HG03575 (cell line): ENCODE measurements around the gene ENPP1.
"Not testable (repeated sequence)": the region's sequence is repeated elsewhere in the genome, so short reads cannot be mapped to it uniquely, and the experiment has no call there.

Experiments
- ATAC-seq: cut with Tn5 transposase; IDR thresholded peaks from one replicate; pipeline ENCODE4 v1.9.1; 2021; ENCODE audit not compliant: unreplicated experiment, insufficient number of reproducible peaks, low FRiP score; ENCODE audit errors: extremely low read depth

The ENPP1 gene

DNA sequence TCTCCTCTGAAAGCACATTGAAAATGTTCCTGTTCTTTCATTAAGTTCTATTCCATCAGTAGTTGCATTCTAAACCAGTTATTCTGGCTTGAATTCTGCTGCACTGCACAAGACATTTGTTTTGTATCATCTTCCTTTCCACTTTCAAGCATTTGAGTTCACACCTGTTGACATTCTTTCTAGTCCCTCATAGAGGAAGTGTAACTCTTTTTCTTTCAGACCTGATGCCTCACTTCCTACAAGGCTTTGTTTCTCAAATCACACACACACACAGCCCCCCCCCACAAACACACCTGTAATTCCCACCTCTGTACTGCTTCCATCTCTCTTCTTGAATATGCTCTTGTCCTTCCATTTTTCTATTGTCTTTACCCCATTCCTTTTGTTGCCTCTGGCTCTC is 92.4 kb downstream of the ENPP1 start:
- no peak for ATAC-seq

DNA sequence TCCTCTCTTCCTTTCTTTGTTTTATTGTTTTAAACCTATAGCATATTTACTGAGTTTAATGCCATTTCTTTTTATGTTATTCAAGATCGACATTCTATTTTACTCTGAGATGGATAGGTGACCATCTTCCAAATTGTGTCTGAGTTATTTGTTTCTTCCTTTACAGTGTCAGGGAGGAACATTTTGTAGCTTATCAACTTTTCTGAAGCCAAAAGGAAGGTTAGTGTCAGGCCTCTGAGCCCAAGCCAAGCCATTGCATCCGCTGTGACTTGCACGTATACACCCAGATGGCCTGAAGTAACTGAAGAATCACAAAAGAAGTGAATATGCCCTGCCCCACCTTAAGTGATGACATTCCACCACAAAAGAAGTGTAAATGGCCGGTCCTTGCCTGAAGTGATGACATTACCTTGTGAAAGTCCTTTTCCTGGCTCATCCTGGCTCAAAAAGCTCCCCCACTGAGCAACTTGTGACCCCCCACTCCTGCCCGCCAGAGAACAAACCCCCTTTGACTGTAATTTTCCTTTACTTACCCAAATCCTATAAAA is 93.6 kb downstream of the ENPP1 start:
- not testable (repeated sequence) for ATAC-seq

DNA sequence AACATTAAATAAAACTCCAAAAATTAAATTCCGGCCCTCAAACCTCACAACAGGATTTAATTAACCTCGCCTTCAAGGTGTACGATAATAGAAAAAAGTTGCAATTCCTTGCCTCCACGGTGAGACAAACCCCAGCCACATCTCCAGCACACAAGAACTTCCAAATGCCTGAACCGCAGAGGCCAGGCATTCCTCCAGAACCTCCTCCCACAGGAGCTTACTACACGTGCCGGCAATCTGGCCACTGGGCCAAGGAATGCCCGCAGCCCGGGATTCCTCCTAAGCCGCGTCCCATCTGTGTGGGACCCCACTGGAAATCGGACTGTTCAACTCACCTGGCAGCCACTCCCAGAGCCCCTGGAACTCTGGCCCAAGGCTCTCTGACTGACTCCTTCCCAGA is 95.9 kb downstream of the ENPP1 start:
- not testable (repeated sequence) for ATAC-seq

DNA sequence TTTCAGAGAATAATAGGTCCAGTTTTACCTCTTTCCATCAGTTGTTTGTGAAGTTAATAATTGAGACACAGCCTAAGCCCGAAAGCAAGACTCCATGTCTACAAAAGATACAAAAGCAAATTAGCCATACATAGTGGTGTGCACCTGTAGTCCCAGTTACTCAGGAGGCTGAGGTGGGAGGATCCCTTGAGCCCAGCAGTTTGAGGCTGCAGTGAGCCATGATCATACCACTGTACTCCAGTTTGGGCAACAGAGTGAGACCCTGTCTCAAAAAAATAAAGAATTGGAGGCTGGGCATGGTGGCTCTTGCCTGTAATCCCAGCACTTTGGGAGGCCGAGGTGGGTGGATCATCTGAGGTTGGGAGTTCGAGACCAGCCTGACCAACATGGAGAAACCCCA is 101.0 kb downstream of the ENPP1 start:
- not testable (repeated sequence) for ATAC-seq

DNA sequence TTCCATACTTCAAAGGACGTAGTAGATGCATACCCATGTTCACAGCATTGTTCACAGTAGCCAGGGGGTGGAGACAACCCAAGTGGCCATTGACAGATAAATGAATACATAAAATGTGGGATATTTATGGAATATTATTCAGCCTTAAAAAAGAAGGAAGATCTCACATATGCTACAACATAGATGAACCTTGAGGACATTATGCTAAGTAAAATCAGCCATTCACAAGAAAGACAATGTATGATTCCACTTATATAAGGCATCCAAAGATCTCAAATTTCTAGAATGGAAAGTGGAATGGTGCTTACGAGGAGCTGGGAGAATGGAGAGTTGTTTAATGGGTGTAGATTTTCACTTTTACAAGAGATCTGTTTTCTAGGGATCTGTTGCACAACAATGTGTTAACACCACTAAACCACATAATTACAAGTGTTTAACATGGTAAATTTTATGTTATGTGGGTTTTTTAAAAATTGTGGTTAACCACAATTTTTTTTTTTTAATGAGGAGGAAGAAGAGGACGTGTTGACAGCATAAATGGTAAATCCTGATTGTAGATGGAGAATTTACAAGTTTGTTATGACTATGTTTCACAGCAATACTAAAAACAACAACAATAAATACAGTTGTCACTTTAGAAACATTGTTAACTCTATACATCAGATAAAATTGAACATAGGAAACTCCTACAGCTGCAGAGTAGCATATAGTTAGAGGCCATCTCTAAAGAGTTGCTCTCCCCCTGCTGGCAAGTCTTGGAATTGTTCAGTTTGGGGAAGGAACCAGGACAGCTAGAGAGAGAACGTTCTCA is 101.8 kb downstream of the ENPP1 start:
- peak; percentile 94 for ATAC-seq

DNA sequence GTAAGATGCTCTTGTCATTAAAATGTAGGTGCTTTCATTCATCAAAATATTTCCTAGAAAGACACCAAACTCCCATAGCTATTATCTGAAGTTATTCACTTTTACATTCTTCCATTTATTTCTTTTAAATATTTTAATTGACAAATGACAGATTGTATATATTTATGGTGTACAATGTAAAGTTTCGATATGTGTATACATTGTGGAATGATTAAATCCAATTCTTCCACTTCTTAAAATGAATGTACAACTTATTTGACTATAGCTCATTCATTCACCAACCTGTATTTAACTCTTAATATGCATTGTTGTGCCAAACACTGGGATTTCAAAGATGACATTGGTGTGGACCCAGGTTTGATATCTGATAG is 102.4 kb downstream of the ENPP1 start:
- ATAC-seq, result no peak

DNA sequence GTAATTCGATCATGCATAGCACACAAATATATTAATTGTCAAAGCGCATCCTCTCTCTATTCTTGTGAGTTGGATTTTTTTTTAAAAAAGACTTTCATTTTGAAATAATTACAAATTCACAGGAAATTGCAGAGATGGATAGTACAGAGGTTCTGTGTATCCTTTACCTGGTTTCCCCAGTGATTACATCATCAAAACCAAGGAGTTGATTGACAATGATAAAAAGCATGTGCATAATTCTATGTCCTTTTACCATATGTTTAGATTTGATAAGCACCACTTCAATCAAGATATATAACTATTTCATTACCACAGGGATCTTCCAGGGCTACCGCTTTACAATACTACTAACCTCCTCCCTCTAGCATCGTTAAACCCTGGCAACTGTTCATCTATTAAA is 103.1 kb downstream of the ENPP1 start:
- no peak for ATAC-seq

DNA sequence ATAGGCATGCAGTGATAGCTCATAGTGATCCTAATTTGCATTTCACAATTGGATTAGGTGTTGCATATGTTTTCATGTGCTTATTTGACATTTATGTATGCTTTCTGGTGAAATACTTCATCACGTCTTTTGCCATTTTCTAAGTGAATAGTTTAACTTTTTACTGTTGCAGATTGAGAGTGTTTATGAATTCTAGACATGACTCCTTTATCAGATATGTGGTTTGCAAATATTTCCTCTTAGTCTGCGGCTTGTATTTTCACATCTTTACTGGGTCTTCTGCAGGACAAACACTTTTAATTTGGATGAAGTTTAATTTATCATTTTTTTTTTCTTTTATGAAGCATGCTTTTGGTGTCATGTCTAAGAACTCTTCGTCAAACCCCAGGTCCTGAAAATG is 104.1 kb downstream of the ENPP1 start:
- ATAC-seq, result no peak

DNA sequence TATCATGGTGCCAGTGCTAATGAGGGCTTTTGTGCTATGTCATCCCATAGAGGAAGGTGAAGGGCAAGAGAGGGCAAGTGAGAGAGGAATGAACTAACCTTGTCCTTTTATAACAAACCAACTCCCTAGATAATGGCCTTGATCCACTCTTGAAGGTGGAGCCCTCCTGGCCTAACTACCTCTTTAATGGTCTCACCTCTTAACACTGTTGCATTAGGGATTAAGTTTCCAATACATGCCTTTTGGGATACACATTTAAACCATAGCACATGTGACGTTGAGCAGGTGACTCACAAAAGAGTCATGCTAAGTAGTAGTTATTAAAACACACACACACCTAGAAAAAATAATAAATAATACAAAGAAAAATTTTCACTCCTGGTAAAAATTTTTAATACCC is 106.4 kb downstream of the ENPP1 start:
- ATAC-seq, result no peak

DNA sequence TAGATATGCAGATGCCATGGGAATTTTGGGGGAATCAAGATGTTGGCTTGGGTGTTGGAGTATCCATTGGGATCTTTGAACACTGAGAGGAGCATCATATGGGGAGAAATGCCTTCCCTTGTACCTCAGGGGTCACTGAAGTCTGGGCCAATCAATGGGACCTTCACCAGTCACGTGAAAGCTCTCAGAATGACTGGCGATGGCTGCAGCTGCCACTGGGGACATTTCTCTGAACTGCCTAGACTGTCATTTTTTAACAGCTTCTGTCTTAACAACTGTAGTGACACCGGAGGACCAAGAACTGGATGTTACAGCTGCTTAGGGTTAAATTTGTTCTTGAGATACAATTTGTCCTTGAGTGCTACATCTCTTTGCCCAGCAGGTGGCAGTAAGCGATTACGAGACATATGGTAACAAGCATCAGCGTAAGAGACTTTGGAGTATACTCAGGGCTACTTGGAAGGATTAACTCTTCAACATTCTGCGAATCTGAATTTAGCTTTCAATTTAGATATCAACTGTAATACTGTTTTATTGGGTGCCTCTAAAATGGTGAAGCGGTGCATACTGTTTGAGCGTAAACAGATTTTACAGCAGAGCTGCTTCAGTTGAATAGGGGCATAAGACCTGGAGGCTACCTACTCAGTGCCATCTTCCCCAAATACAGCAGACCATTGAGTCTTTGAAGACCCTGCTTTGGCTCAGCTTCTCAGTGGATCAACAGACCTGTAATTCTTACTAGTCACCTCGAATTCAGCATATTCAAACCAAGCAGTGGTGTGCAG is 107.3 kb downstream of the ENPP1 start:
- peak; percentile 78 for ATAC-seq

DNA sequence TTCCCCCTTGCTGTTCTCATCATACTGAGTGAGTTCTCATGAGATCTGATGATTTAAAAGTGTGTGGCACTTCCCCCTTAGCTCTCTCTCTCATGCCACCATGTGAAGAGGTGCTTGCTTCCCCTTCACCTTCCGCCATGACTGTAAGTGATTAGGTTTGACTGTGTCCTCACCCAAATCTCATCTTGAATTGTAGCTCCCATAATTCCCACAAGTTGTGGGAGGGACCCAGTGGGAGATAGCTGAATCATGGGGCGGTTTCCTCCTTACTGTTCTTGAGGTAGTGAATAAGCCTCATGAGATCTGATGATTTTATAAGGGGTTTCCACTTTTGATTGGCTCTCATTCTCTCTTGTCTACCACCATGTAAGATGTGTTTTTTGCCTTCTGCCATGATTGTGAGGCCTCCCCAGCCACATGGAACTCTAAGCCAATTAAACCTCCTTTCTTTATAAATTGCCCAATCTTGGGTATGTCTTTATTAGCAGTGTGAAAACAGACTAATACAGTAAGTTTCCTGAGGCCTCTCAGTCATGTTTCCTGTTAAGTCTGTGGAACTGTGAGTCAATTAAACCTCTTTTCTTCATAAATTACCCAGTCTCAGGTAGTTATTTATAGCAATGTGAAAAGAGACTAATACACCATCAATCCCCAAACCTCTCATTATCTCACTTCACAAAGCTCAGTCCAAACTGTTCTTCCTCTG is 108.4 kb downstream of the ENPP1 start:
- ATAC-seq, result not testable (repeated sequence)

DNA sequence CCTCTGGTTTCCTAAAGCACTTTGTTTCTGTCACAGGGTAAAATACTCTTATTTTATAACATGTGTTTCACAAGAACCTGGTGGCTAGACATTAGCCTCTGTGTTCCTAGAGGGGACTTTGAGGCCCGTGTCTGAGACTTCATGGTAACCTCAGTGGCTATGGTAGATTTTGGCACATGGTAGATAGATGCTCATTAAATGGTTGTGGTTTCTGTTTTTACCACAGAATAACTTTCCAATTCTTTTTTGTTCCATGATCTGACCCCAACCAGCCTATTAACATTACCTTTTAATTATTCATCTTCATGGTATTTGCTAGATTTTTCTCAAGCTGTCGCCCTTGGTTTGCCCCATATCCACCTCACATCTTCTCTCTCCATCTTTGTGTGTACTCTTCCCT is 109.0 kb downstream of the ENPP1 start:
- ATAC-seq, result no peak

DNA sequence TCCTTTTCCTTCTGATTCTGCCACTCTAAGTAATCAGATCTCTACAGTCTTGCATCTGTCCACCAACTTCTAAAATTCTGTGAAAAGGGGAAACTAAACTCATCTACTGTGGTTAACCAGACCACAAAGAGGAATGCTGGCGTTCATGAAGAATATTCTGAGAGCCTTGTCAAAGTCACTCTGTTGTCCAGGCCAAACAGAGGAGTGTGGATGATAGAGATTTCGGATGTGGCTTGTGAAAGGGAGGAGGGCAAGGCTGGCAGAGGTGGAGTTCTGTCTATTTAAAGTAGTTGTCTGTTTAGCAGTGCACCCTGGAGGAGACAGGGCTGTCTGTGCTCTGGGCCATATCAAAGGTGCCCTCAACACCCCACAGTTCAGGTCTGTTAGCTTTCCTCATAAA is 109.5 kb downstream of the ENPP1 start:
- ATAC-seq, result no peak

DNA sequence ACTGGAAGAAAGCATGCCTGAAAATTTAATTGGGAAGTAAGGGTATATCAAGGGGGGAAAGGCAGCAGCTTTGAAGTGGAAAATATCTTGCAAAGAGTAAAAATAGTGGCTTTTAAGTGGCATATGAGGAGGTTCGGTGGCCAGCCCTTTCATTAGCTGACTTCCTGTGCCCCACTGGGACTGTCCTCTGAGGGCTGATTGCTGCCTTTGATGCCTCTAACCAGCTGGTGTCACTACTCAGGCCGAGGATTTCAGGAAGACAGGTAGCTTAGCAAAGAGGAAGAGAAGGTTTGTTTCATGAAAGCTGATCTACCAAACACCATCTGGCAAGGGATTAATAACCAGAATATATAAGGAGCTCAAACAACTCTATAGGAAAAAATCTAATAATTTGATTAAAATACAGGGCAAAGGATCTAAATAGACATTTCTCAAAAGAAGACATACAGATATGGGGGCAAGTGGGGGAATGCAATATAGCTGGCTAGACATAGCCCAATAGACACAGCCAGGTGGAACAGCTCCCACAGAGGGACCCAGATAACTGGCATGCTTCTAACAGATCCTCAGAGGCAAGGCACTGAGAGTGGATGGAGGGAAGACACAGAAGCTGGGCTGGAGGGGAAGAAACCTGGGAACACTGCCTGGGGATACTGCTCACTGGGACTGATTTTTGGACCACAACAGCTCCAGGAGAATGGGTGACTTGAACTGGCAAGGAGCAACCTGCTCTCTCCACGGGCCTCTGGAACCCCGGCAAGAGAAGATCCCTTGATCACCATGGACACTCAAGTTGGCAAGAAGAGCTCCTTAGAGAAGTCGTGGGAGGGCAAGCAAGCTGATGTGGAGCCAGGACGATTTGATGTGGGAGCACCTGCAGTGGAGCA is 110.2 kb downstream of the ENPP1 start:
- ATAC-seq, result no peak

DNA sequence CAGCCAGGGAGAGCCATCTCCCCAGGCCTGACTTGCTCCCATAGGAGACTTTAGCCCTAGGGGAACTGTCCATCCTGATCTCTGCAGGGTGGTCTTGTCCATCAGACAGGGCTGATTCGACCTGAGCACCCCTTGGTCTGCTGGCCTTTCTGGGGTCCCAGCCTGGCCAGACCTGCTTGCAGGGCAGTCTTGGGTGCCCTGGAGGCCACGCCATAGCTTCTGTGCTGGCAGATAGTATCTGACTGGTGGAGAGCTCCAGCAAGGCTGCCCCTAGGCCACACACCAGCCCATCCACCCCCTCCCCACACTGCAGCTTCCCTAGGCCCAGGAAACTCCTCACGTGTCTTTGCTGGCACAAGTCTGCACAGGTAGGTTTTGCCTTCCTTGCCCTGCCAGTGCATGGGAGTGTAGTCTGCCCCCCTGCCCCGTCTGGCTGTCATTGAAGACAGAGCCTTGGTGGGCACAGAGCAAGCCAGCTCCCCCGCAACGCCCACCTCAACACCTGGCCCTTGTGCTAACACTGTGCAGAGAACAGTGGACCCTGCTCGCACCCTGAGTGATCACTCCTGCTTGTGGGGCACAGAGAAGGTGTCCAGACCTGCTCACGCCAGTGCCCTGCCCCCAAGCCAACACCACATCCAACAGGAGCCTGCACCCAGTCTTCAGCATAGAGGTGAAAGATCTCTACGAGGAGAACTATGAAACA is 111.0 kb downstream of the ENPP1 start:
- no peak for ATAC-seq

DNA sequence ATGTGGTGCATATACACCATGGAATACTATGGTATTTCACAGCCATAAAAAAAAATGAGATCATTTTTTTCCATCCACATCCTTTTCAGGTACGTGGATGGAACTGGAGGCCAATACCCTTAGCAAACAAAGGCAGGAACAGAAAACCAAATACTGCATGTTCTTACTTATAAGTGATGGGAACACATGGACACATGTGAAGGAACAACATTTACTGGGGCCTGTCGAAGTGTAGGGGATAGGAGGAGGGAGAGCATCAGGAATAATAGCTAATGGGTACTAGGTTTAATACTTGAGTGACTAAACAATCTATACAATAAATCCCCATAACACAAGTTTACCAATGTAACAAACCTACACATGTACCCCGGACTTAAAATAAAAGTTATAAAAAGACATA is 112.8 kb downstream of the ENPP1 start:
- no peak for ATAC-seq

DNA sequence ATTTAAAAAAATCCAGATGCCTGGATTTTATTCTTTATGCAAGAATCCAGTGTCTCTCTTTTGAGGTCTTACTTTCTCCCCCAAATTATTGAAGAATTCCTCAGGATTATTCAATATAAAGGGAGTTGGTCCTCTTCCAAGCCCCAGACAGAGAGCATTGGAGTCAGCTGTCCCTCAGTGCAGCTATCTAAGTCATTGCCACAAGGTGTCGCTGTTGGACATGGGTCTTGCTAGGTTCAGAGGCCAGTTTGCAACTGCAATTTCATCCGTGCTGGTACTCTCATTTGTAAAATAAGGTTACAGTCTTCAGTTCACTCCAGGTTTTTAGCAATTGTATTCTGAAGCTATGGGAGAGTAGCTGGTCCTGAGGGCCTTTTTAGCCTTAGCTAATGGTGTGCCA is 115.5 kb downstream of the ENPP1 start:
- ATAC-seq, result no peak

DNA sequence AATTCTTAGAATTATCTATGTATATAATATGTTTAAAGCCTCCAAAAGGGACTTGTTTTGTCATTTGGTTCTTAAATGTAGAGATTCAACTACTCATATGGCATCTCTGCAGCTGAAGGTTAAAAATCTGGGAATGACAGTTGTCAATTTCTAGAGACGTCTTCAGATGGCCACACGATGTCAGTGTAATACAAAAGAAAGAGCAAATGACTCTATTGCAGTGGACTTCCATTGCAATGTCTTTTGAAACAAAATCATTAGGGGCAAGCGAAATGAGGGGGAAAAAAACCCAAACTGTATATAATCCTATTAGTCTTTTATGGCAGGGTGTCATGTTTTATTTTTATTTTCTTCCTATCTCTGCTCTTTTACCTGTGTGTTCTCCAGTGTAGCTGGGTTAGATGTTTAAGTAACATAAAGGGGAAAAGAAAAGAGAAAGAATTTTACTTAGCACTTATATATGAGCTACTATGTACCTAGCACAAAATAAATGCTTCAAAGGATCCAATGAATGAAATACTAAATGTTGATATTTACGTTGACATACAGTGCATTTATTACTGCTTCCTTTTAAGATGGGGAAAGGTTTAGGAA is 117.2 kb downstream of the ENPP1 start:
- ATAC-seq, result no peak
